Activated gamma-delta T cell treated with Interleukin-2 at 50 U/mL for 16 hours (primary cell): ENCODE results near the gene ALDH1L1.

Experiments
- DNase-seq: peaks from one replicate; pipeline ENCODE4 v3.0.0-alpha.2; 2020

ALDH1L1 gene

GRCh38 chr3:126132751-126133511, 47.5 kb downstream of the ALDH1L1 start:
- no peak for DNase-seq

DNA sequence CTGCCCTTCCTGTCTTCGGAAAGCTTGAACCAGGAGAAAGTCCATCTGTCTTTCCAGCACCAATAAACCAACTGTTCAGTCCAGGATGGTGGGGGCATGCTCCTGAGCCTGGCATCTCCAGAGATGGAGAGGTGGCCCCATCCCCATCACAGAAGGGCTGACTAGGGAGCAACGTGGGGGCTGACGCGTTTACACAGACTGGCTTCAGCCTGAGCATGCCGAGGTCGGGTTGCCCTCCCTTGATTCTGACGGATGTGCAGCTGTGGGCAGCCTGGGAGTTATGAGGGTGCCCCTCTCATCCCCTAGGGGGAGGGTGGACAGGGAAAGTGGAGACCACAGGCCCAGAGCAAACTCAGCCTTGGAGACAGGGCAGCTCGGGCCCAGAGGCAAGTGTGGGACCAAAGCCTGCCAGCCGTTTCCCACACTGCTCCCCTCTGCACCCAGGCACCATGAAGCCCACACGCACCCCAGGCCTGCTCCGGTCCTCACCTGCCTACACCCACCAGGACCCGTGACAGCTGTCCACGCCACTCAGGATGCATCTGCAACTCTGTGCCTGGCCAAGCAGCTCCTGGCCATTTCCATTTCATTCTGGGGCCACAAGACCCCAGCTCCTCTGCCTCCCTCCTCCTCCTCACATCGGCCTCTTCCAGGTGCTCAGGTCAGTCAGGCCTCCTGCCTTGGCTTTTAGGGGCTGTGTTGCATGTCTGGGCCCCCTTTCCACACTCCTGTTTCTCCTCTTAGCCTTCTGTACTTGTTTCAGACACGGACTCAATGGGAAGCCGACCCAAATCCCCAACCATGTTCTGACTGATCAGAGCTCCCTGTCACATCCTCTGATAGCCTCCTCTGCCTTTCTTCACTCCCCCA, 48.3 kb downstream of the ALDH1L1 start:
- DNase-seq: no peak

GRCh38 chr3:126130981-126131745, 49.2 kb downstream of the ALDH1L1 start:
- DNase-seq: no peak

DNA sequence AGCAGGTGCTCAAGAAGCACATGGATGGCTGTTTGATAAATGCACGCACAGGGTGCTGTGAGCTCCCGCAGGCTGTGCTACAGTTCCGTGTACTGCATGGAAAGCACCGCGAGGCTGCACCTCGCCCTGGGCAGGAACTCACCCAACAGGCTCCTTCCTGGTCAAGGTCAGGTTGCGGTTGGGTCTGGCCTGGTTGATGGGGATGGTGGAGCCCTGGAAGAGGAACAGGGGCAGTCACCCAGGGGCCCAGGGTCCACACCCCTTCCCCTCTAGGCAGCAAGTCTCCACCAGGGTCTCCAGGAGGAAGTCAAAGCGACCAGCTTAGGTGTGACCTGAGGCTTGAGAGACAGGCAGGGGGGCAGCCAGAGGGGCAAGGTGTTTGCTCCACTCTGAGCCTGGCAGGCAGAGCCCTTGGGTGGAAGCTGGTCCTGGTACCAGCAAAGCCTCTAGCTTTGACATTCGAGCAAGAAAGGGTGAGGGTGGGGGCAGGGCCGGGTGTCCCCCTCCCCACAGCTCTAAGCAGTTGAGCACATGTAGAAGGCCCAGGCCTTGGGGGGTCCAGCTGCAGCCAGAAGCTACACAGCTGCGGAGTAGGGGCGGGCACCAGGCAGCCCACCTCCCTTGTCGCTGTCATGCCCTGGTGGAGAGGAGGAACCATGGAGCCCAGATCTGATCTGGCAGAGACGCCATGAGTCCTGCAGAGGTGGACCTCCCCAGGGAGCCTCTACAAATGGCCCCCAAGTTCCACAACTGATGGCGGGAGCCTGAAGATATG, 50.1 kb downstream of the ALDH1L1 start:
- DNase-seq: no peak

DNA sequence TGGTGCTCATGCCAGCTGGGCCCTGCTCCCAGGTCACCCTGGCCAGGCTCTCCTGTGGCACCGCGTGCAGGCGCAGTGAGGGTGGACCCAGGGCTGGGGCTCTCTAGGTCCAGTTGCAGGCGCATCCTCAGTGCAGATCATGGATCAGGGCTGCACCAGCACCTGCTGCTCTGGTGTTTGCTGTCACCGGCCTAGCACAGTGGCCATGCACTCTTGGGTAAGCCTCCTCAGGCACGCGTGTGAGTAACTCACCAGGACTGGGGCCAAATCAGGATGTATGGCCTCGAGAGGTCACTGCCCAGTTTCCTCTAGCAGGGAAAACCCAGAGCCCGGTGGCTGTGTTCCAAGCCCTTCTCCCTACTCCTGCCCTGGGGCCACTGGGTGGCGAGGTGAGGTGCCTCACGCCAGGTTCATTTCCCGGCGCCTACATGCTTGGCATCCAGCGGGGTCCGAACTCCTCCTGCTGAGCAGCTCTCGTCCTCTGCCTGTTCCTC, 50.9 kb downstream of the ALDH1L1 start:
- no peak for DNase-seq

- DNase-seq: no peak
Observed at GRCh38 chr3:126128504-126129397, 51.6 kb downstream of the ALDH1L1 start.

DNA sequence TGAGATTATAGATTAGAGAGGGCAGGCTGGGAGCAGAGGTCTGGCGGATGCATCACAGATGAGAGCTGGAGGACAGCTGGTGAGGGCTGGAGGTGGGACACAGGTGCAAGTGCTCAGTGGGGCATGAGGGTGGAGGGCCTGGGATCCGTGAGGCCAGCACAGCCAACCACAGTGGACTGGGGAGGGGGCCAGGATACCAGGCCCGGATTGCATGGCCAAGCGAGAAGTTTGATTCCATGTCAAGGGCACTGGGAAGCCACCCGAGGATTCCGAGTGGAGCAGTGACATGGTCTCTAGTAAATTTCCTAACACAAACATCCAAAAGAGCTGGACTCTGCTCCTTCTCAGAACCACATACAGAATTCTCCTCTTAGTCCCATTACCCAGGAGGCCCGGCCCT, 52.5 kb downstream of the ALDH1L1 start:
- DNase-seq: no peak

GRCh38 chr3:126127452-126127851, 52.9 kb downstream of the ALDH1L1 start:
- DNase-seq: no peak

- no peak for DNase-seq
Observed at GRCh38 chr3:126126811-126127431, 53.5 kb downstream of the ALDH1L1 start.

GRCh38 chr3:126126286-126126685, 54.1 kb downstream of the ALDH1L1 start:
- DNase-seq: no peak

- no peak for DNase-seq
Observed at GRCh38 chr3:126125781-126126251, 54.6 kb downstream of the ALDH1L1 start.

DNA sequence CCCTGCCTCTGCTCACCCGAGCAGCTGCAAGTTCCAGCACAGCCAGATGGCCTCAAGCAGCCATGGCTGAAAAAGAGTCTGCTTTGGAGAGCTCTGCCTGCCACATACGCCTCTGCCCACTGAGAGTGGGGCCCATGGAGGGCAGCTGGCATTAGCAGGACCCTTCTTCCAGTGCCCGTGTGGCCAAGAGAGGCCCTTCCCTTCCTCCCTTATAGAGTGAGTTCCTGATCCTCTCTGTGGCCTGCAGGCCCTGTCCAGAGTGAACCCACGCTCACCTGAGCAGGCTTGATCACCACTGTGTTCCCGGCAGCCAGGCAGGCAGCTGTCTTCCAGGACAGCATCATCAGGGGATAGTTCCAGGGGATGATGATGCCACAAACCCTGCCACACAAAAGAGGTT, 55.0 kb downstream of the ALDH1L1 start:
- DNase-seq: no peak

- DNase-seq: no peak
Observed at GRCh38 chr3:126124896-126125295, 55.5 kb downstream of the ALDH1L1 start.

DNA sequence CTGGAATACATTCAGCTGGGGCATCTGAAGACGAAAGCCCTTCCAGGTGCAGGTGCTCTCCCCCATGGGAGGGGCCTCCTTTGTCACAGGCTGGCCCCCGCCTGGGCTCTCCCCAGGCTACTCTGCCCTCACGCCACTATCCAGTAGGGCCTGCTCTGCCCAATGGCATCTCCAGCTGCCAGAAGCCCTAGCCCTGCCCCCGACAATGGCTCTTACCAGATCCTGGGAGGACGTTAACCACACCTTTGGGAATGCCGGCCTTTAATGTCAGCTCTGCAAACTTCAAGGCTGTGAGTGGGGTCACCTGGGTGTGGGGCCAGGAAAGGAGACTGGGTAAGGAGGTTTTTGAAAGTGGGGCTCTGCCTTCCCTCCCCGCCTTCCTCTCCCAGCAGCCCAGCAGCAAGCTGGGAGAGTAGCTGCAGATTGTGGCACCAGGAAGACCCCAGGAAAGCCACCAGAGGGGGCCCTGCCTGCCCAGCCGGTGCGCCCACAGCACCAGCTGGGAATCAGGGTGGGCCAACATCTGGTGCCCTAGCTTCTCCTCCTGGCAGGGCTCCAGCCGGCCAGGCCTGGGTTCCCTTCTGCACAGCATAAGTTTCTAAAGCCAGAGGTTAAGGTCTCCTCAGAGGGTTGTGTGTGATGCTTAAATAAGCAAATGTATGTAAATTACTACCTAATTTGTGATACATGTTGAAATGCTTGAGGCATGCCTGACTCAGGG, 56.1 kb downstream of the ALDH1L1 start:
- no peak for DNase-seq

GRCh38 chr3:126121632-126122031, 58.8 kb downstream of the ALDH1L1 start:
- no peak for DNase-seq

DNA sequence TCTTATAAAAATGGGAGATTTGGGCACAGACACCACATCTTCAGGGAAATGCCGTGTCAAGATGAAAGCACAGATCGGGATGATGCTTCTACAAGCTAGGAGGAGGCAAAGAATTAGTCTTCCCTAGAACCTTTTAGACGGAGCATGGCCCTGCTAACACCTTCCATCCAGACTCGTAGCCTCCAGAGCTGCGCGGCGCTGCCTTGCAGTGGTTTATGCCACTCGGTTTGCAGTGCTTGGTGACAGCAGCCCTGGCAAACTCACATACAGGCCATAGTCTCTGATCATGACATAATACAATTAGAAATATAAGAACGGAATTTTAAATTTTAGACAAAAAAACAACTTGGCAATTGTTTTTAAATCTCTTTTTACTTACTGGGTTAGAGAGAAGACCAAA, 59.3 kb downstream of the ALDH1L1 start:
- no peak for DNase-seq

- DNase-seq: no peak
Observed at GRCh38 chr3:126119976-126120375, 60.4 kb downstream of the ALDH1L1 start.

- no peak for DNase-seq
Observed at GRCh38 chr3:126119008-126119675, 61.2 kb downstream of the ALDH1L1 start.

DNA sequence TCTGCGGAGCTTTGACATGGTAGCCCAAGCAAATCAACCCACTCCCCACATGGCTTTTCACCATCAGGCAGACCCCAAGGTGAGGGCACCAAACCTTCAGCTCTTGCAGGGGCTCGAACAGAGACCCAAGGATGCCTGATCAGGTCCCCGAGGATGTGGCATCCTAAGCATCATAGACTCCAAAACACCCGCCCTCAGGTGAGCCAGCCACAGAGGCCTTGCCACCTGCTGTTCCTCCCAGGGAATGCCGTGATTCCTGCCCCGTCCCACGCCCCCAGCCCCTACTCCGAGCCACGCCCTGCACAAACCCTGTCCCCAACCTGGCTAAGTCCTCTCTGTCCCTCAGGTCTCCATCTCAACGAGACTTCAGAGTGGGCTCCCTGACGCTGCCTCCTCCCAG, 61.8 kb downstream of the ALDH1L1 start:
- DNase-seq: no peak
